HepG2 (cell line): ENCODE measurements around the gene HES1. TPM values are rescaled to one million over a fixed set of nuclear protein-coding genes. Genes with fewer than 3 reads are reported as not detected.
A peak's percentile ranks its signal among the peaks of the same experiment; 100 is the strongest.

Experiments
- ATAC-seq: fragments of 200-7000 bp; cut with Tn5 transposase; 3 replicates; pipeline ENCODE4 v1.9.1; 2020; ENCODE audit warnings: mild to moderate bottlenecking, moderate library complexity
- BruUV-seq: library from RNA; stranded (reverse); fragments of 400-500 nt; replicated peaks from 2 replicates; lab custom pipeline; 2021; lab: Mats Ljungman, UMichigan
- CTCF ChIA-PET: fragments of 300-600 bp; formaldehyde crosslinking; extraction: SDS; loops from one replicate; lab custom pipeline; 2021; ENCODE audit warnings: low total read pairs, inconsistent platforms, low intra/inter-chr PET ratio; lab: Yijun Ruan, JAX
- POLR2A ChIA-PET: fragments of 350-600 bp; sonication (Branson Sonifier 250); formaldehyde crosslinking; loops from one replicate; lab custom pipeline; 2020; ENCODE audit warnings: antibody characterized with exemption, inconsistent platforms; lab: Yijun Ruan, JAX
- DNase-seq: peaks from one replicate; pipeline ENCODE4 v3.0.0-alpha.2; 2015; ENCODE audit warnings: low spot score
- FAIRE-seq: peaks from 3 replicates; lab custom pipeline; 2011; peaks lifted over from hg19 to GRCh38; lab: Jason Lieb, UNC
- H2AFZ ChIP-seq: one replicate; pipeline ENCODE4 v1.6.1; 2011; ENCODE audit warnings: low read length, inconsistent platforms
- H3K27ac ChIP-seq: fragments of 300-600 bp; 3 replicates; pipeline ENCODE4 v1.8.0; 2011; ENCODE audit warnings: mixed run types, mild to moderate bottlenecking, mixed read lengths, low read length, inconsistent platforms; ENCODE audit not compliant: insufficient read depth; ENCODE audit errors: extremely low read length
- H3K27me3 ChIP-seq, 2 experiments: fragments of 200-600 bp in 1 of 2; 2 replicates in 1 of 2; 3 replicates in 1 of 2; pipeline versions ENCODE4 v1.6.0 to v1.8.0; 2011; ENCODE audit warnings: low read length in 2 of 2, mild to moderate bottlenecking in 2 of 2, moderate library complexity in 2 of 2, inconsistent platforms in 1 of 2; ENCODE audit not compliant: insufficient read depth in 2 of 2, control insufficient read depth in 1 of 2
- H3K36me3 ChIP-seq, 2 experiments: fragments of 200-600 bp in 1 of 2; replicated peaks in 1 of 2; 2 replicates in 1 of 2; 3 replicates in 1 of 2; pipeline versions ENCODE4 v1.5.1 to v1.8.0; 2011; ENCODE audit warnings: low read length in 2 of 2, inconsistent platforms in 1 of 2; ENCODE audit not compliant: insufficient read depth in 2 of 2, control insufficient read depth in 1 of 2
- H3K4me1 ChIP-seq: 2 replicates; pipeline ENCODE4 v1.5.1; 2012; ENCODE audit warnings: low read length, inconsistent platforms; ENCODE audit not compliant: insufficient read depth
- H3K4me2 ChIP-seq: 2 replicates; pipeline ENCODE4 v1.6.0; 2011; ENCODE audit warnings: low read depth, low read length, inconsistent platforms
- H3K4me3 ChIP-seq, 3 experiments: fragments of 200-600 bp in 1 of 3; sonication (generic), shearing (Covaris generic) in 1 of 3; replicated peaks in 1 of 3; 2 replicates each; pipeline ENCODE4 v1.5.1; 2011 to 2016; ENCODE audit warnings: low read length in 3 of 3, inconsistent platforms in 2 of 3, low read depth in 2 of 3, mild to moderate bottlenecking in 2 of 3, control low read depth in 1 of 3, mixed read lengths in 1 of 3; ENCODE audit not compliant: insufficient read depth in 1 of 3
- H3K79me2 ChIP-seq: one replicate; pipeline ENCODE4 v1.6.1; 2011; ENCODE audit warnings: low read length, inconsistent platforms; ENCODE audit not compliant: insufficient read depth
- H3K9ac ChIP-seq: 2 replicates; pipeline ENCODE4 v1.6.0; 2011; ENCODE audit warnings: mild to moderate bottlenecking, low read depth, low read length, inconsistent platforms; ENCODE audit not compliant: insufficient read depth
- H3K9me3 ChIP-seq: 2 replicates; pipeline ENCODE4 v1.5.1; 2012; ENCODE audit warnings: mild to moderate bottlenecking, low read length
- H4K20me1 ChIP-seq: 2 replicates; pipeline ENCODE4 v1.6.0; 2011; ENCODE audit warnings: inconsistent platforms, mild to moderate bottlenecking, low read length, moderate library complexity; ENCODE audit not compliant: insufficient read depth
- GABPB1 ChIP-seq: IDR thresholded peaks from 2 replicates; pipeline ENCODE4 v1.6.1; 2016; ENCODE audit warnings: mild to moderate bottlenecking, missing genetic modification reagents, moderate library complexity, missing compliant biosample characterization
- HNRNPK ChIP-seq: fragments of 200-400 bp; formaldehyde crosslinking; IDR thresholded peaks from 2 replicates; pipeline ENCODE4 v1.6.1; 2018; ENCODE audit warnings: low read length, low read depth, moderate library complexity, mild to moderate bottlenecking; ENCODE audit not compliant: poor library complexity, severe bottlenecking
- SRF ChIP-seq: IDR thresholded peaks from 2 replicates; pipeline ENCODE4 v1.6.1; 2011; ENCODE audit warnings: mild to moderate bottlenecking, low read depth, low read length, moderate library complexity
- TEAD3 ChIP-seq: optimal IDR thresholded peaks from 2 replicates; pipeline ENCODE3; 2016; ENCODE audit warnings: borderline replicate concordance
- WGBS: methylation state at CpG from one replicate; pipeline ENCODE4 v1.1.6; 2017; ENCODE audit warnings: low lambda C conversion rate; 5-methylcytosine and 5-hydroxymethylcytosine counted together
- in situ Hi-C: cut with HindIII; loops from 2 replicates; pipeline ENCODE4 v1.10.0; 2017; ENCODE audit warnings: low pct_unique_long_range_greater_than_20kb; ENCODE audit not compliant: extremely low pct_ligation_motif_present
- intact Hi-C: fragments of 100-400 bp; cut with micrococcal nuclease; formaldehyde crosslinking; loops from one replicate; pipeline ENCODE4 v1.10.0; 2022; ENCODE audit not compliant: unreplicated experiment
- polyA plus RNA-seq, 8 experiments: library from polyadenylated mRNA; depleted of rRNA in 3 of 8; stranded (reverse) in 7 of 8; unstranded in 1 of 8; fragments of >200 nt; fragmentation: Illumina TruSeq in 4 of 8; extraction: Trizol in 4 of 8; gene quantifications; 2 replicates each; pipeline versions ENCODE4 v1.2.1 to v1.2.3, GENCODE V29; 2011 to 2016; ENCODE audit warnings: low read depth in 4 of 8, missing spikeins in 1 of 8, mixed read lengths in 1 of 8; ENCODE audit not compliant: insufficient read depth in 1 of 8
- total RNA-seq, 5 experiments: library from RNA; depleted of rRNA; stranded (reverse); fragments of >200 nt; fragmentation: Illumina TruSeq; extraction: Trizol; gene quantifications; 2 replicates each; pipeline ENCODE4 v1.2.3, GENCODE V29; 2016; ENCODE audit warnings: low read depth in 1 of 5
- TF ChIP-seq, protein P1 (sequence below): sonication (generic); formaldehyde crosslinking; IDR thresholded peaks from 2 replicates; pipeline ENCODE4 v1.5.1; 2020; ENCODE audit warnings: mild to moderate bottlenecking, missing genetic modification reagents, moderate library complexity

HES1 gene
- total and polyA plus RNA-seq, 2 of the 13 experiments (the other 11 are each of a cell fraction or from before 2014, with no cell fraction given), result 15.4 to 19.8 TPM

DNA sequence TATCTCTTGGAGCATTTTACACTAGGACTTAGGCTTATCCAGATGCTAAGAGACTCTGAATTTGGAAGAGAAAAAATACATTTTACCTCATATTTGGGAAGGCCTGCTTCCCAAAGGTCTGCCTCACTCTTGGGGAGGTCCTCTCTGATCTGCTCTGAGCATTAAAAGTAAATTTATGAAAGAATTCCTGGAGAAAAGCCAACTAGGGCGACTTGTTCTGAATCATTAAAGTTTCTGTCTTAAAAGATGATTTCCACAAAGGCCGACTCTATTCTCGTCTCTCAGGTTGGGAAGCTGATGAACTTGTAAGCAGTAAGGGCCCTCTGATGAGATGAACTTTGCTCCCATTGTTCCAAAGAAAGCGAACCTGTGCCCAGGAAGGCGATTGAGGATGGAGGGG, 48.7 kb upstream of the HES1 start (continued):
- no peak for TF ChIP-seq GABPB1 (CRISPR knock-in tag)
- TF ChIP-seq SRF, result no peak
- TF ChIP-seq TEAD3 (CRISPR knock-in tag), result no peak

DNA sequence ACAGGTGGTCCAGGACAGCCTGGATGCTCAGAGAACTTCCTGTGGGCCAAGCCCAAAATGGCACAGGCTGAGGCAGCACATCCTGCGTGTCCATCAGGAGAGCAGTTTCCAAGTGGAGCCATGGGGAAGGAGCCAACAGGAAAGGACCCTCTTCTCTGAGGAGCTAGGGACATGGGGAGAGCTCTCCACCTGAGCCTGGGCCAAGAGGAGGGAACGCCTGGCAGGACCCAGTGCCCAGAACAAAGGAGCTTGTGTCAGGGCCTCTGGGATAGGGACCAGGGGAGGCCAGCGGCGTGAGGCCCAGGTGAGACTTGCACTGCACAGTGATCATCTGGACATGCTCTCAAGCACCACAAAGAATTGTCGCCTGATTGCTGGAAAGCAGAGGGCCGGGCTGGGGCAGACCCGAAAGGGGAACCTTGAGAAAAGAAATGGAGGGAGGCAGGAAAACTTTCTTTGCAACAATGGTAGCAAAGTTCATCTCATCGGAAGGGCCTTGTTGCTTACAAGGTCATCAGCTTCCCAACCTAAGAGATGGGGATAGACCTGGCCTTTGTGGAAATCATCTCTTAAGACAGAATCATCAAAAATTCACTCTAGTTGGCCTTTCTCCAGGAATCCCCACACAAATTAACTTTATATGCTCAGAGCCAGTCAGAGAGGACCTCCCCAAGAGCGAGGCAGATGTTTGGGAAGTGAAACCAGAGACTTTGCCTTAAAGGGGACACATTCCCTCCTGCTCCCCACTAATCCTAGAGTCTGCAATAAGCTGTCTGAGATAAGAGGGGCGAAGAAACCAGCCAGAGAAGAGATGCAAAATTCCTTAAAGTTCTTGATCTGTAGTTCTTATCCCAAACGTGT, 47.7 kb upstream of the HES1 start:
- Histone ChIP-seq H3K4me3 (no peak overlapping the region), H3K36me3 (no peaks in the 10 kb centered on the region), H3K4me2 (no peak overlapping the region; the same call in none of the 2 replicates), H3K27me3 (no peaks in the 10 kb centered on the region; a peak in 1 of 5 replicates), H3K79me2 (no peaks in the 10 kb centered on the region), H4K20me1 (no peaks in the 10 kb centered on the region), H2AFZ (no peak overlapping the region), H3K27ac (no peak overlapping the region), H3K4me1 (peaks cover 66% of the 10 kb centered on the region), H3K9ac (no peak overlapping the region), H3K9me3 (no peaks in the 10 kb centered on the region)
- in situ Hi-C loops, result no loop called here
- DNase-seq (no peak), FAIRE-seq (no peak), ATAC-seq (no peak)
- WGBS, result 72% methylated on average over 11 of the region's 11 CpGs
- no TSS peak for BruUV-seq
- POLR2A ChIA-PET, result interaction anchor here (1.1 to 3.2 kb wide), 4 partner anchors 13 to 85 kb away, joined by 4 to 14 read pairs (median 9); partner anchors contain the start of gene HES1
- intact Hi-C loops, result no loop called here
- no peak for TF ChIP-seq HNRNPK
- TF ChIP-seq, protein P1, sequence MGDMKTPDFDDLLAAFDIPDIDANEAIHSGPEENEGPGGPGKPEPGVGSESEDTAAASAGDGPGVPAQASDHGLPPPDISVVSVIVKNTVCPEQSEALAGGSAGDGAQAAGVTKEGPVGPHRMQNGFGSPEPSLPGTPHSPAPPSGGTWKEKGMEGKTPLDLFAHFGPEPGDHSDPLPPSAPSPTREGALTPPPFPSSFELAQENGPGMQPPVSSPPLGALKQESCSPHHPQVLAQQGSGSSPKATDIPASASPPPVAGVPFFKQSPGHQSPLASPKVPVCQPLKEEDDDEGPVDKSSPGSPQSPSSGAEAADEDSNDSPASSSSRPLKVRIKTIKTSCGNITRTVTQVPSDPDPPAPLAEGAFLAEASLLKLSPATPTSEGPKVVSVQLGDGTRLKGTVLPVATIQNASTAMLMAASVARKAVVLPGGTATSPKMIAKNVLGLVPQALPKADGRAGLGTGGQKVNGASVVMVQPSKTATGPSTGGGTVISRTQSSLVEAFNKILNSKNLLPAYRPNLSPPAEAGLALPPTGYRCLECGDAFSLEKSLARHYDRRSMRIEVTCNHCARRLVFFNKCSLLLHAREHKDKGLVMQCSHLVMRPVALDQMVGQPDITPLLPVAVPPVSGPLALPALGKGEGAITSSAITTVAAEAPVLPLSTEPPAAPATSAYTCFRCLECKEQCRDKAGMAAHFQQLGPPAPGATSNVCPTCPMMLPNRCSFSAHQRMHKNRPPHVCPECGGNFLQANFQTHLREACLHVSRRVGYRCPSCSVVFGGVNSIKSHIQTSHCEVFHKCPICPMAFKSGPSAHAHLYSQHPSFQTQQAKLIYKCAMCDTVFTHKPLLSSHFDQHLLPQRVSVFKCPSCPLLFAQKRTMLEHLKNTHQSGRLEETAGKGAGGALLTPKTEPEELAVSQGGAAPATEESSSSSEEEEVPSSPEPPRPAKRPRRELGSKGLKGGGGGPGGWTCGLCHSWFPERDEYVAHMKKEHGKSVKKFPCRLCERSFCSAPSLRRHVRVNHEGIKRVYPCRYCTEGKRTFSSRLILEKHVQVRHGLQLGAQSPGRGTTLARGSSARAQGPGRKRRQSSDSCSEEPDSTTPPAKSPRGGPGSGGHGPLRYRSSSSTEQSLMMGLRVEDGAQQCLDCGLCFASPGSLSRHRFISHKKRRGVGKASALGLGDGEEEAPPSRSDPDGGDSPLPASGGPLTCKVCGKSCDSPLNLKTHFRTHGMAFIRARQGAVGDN, result peak; percentile 36
- CTCF ChIA-PET, result no interaction called here
